Testis (tissue), 3 donors: ENCODE data around the gene NRP1. TPM values are rescaled to one million over a fixed set of nuclear protein-coding genes. Genes with fewer than 3 reads are reported as not detected.

Source experiments
- DNase-seq: peaks from one replicate; pipeline ENCODE4 v3.0.0-alpha.2; 2019
- H3K27ac ChIP-seq, 2 donors: fragments of 200-600 bp; sonication (generic); one replicate each; pipeline ENCODE4 v1.5.1; 2019
- H3K27me3 ChIP-seq: fragments of 200-600 bp; sonication (generic); one replicate; pipeline ENCODE4 v1.5.1; 2019
- H3K36me3 ChIP-seq: fragments of 200-600 bp; sonication (generic); one replicate; pipeline ENCODE4 v1.5.1; 2017; ENCODE audit warnings: low read depth; ENCODE audit errors: missing control alignments
- H3K4me1 ChIP-seq: fragments of 200-600 bp; sonication (generic); one replicate; pipeline ENCODE4 v1.5.1; 2019
- H3K4me3 ChIP-seq, 2 donors: fragments of 200-600 bp; sonication (generic); one replicate each; pipeline ENCODE4 v1.5.1; 2017 to 2019
- H3K9me3 ChIP-seq: fragments of 200-600 bp; sonication (generic); one replicate; pipeline ENCODE4 v1.5.1; 2017
- POLR2A ChIP-seq: fragments of 450-650 bp; IDR thresholded peaks from one replicate; pipeline ENCODE4 v1.6.1; 2017; ENCODE audit warnings: antibody characterized with exemption, mild to moderate bottlenecking, moderate library complexity
- WGBS, 2 donors: methylation state at CpG; one replicate each; pipeline ENCODE4 v1.1.5; 2018; 5-methylcytosine and 5-hydroxymethylcytosine counted together
- intact Hi-C: fragments of 100-400 bp; cut with DNase I; formaldehyde crosslinking; loops from one replicate; pipeline ENCODE4 v1.15.1; 2023; ENCODE audit warnings: low total_unique reads
- polyA plus RNA-seq: library from polyadenylated mRNA; stranded (reverse); fragments of 350-450 nt; fragmentation: Illumina TruSeq; extraction: RNeasy Lipid Tissue Mini Kit (QIAGEN cat#74804); gene quantifications from one replicate; pipeline ENCODE4 v1.2.3, GENCODE V29; 2014; ENCODE audit warnings: low read depth, low replicate concordance; ENCODE audit not compliant: insufficient read depth
- total RNA-seq, 2 donors: library from RNA; depleted of rRNA; stranded (reverse); fragments of >200 nt; gene quantifications; one replicate each; pipeline ENCODE4 v1.2.3, GENCODE V29; 2016
- TF ChIP-seq, protein P1 (sequence below), 3 experiments: fragments of 450-650 bp in 2 of 3; fragments of 200-600 bp in 1 of 3; sonication (generic) in 1 of 3; IDR thresholded peaks; one replicate each; pipeline ENCODE4 v1.5.1; 2016 to 2019; ENCODE audit warnings: antibody characterized with exemption in 3 of 3, mild to moderate bottlenecking in 2 of 3, moderate library complexity in 1 of 3

Gene NRP1
- total and polyA plus RNA-seq, 3 donors from 2014 or later, result 15.9 to 23.8 (median 17.1) TPM

DNA sequence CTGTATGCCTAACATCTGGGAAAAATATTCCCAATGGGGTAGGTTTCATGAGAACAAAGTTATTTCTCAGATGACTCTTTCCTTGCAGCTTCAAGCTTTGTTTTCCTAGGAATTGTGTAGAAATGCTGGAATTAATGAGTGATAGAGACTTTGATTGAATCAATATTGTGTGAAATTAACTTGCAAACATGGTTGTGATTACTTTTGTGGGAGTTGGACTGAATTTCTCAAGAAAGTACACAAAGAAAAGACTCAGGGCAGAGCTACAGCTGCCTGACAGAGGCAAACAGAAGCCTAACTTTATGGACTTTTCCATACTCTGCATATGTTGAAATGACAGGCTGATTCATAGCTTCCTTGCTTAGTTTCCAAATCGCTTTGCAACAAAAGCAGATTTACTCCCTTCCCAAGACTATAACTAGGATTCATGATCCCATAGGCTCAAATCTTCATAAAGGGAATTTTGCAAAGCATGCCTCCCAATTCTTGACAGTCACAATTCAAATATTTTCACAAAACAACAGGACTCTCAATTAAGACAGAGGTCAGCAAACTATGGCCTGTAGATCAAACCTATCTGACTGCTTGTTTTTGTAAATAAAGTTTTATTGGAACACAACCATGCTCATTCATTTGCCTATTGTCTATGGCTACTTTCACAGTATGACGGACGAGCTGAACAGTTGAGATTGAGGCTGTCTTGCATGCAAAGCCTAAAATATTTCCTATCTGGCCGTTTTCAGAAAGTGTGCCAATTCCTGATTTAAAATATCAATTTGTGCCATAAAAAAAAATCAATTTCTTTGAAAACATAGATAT, 27.6 kb downstream of the NRP1 start:
- TF ChIP-seq POLR2A, result no peak
- TF ChIP-seq, protein P1, sequence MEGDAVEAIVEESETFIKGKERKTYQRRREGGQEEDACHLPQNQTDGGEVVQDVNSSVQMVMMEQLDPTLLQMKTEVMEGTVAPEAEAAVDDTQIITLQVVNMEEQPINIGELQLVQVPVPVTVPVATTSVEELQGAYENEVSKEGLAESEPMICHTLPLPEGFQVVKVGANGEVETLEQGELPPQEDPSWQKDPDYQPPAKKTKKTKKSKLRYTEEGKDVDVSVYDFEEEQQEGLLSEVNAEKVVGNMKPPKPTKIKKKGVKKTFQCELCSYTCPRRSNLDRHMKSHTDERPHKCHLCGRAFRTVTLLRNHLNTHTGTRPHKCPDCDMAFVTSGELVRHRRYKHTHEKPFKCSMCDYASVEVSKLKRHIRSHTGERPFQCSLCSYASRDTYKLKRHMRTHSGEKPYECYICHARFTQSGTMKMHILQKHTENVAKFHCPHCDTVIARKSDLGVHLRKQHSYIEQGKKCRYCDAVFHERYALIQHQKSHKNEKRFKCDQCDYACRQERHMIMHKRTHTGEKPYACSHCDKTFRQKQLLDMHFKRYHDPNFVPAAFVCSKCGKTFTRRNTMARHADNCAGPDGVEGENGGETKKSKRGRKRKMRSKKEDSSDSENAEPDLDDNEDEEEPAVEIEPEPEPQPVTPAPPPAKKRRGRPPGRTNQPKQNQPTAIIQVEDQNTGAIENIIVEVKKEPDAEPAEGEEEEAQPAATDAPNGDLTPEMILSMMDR (IDR thresholded peaks at IDR 0.05), result no peak
- intact Hi-C loops, result no loop called here
- Histone ChIP-seq H3K27ac (no peak overlapping the region), H3K9me3 (no peaks in the 10 kb centered on the region), H3K36me3 (no peaks in the 10 kb centered on the region), H3K4me3 (no peak overlapping the region), H3K4me1 (peaks cover 18% of the 10 kb centered on the region), H3K27me3 (no peaks in the 10 kb centered on the region)
- WGBS, 2 donors, result 86 to 87% methylated on average over 4 of the region's 4 CpGs
- no peak for DNase-seq

DNA sequence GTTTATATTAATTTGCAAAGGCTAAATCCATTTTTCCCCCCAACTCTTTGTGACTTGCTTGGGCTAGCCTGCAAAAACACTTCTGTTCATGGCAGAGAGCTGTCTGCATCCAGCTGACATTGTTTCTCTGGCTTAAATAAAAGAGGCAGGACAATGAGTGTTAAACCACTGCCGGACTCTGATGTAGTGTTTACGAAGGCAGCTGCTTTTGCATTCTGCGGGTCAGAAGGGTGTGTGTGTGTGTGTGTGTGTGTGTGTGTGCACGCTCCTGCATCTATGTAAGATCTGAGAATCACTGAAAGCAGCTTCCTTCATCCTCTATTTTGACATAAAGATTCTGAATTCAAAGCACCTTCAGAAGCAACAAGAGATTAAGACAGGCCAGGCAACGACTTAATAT, 28.3 kb downstream of the NRP1 start:
- no peak overlapping the region for H3K27ac ChIP-seq
- no peak overlapping the region for H3K4me3 ChIP-seq
- DNase-seq, result no peak
- no peaks in the 10 kb centered on the region for H3K9me3 ChIP-seq
- H3K27me3 ChIP-seq, result no peaks in the 10 kb centered on the region
- no peak for TF ChIP-seq POLR2A
- TF ChIP-seq, protein P1 (IDR thresholded peaks at IDR 0.05), result no peak
- 54 to 58% methylated on average over 5 of the region's 5 CpGs for WGBS, 2 donors
- peaks cover 22% of the 10 kb centered on the region for H3K4me1 ChIP-seq
- intact Hi-C loops, result no loop called here
- H3K36me3 ChIP-seq, result no peaks in the 10 kb centered on the region

DNA sequence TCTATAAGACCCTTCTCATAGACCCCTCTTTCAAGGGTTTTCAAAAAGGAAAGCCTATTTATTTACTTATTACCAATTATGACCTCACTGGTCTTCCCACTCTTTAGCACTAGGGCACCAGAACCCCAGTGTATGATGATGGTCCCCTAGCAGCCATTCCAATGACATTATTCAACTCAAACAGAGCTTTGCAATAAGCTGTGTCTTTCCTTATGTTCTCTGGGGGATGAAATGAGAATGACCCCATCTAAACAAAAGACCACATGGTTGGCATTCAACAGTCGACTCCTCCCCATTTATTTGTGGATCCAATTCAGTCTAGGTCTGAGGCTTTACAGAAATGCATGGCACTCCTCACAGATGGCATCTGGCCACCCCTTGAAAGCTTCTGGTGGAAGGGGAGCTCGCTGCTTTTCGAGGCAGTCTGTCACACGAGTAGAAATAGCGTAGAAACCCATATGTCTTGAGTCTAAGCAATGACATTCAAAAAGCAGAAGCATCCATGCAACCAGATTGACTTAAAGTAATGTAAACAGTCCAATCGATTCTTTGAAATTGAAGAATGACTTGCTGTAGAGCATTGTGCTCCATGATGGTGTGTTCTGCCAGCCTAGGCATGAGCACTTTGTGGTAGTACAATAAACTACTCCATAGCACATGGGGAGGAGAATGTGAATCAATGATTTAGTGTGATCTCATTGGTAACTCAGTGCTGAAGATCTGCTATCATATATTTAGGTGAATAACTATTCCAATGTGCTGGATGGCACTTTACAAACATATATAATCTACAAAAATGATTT, 29.8 kb downstream of the NRP1 start:
- Histone ChIP-seq H3K27me3 (no peaks in the 10 kb centered on the region), H3K9me3 (no peaks in the 10 kb centered on the region), H3K4me3 (no peak overlapping the region), H3K27ac (peak overlapping the region in 1 of 2 donors; percentile 36), H3K4me1 (peaks cover 22% of the 10 kb centered on the region), H3K36me3 (no peaks in the 10 kb centered on the region)
- intact Hi-C loops, result no loop called here
- DNase-seq, result no peak
- TF ChIP-seq, protein P1 (IDR thresholded peaks at IDR 0.05), result no peak
- no peak for TF ChIP-seq POLR2A
- WGBS, 2 donors, result 86 to 93% methylated on average over 6 of the region's 6 CpGs

DNA sequence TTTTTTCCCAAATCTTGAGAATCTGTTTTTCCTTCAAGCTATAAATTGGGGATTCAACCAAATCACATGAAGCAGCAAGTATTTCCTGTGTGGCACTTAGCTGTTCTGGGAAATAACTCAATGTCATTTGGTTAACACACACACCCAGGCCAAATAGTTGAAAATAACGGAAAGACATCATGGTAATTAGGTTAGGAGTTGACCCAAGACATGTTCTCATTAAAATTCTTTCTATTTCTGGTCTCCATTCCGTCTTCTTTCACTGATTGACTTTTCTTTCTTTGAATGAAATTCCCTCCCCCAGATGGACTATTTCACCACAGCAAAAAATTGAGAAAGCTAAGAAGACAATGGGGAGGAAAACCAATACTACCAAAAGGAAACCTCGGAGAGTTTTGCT, 30.5 kb downstream of the NRP1 start:
- H3K4me3 ChIP-seq, result no peak overlapping the region
- WGBS, 2 donors, result 46 to 59% methylated on average over 3 of the region's 3 CpGs
- DNase-seq, result no peak
- H3K4me1 ChIP-seq, result peaks cover 23% of the 10 kb centered on the region
- H3K36me3 ChIP-seq, result no peaks in the 10 kb centered on the region
- no peak for TF ChIP-seq POLR2A
- TF ChIP-seq, protein P1 (IDR thresholded peaks at IDR 0.05), result no peak
- no peaks in the 10 kb centered on the region for H3K27me3 ChIP-seq
- intact Hi-C loops, result no loop called here
- H3K27ac ChIP-seq, result peak overlapping the region in 1 of 2 donors; percentile 36
- H3K9me3 ChIP-seq, result no peaks in the 10 kb centered on the region
